ENCODE measurements around the gene ALG9. TPM values are rescaled to one million over a fixed set of nuclear protein-coding genes. Genes with fewer than 3 reads are reported as not detected.

ALG9 gene
- polyA plus RNA-seq, 1 donor: 26.5 TPM

- no peak for DNase-seq
Observed at GRCh38 chr11:111834432-111835163, 36.8 kb downstream of the ALG9 start.

- DNase-seq: no peak
Observed at GRCh38 chr11:111833524-111833923, 37.9 kb downstream of the ALG9 start.

GRCh38 chr11:111829185-111829968, 42.0 kb downstream of the ALG9 start:
- DNase-seq: no peak

GRCh38 chr11:111826322-111826950, 44.9 kb downstream of the ALG9 start:
- DNase-seq: no peak

DNA sequence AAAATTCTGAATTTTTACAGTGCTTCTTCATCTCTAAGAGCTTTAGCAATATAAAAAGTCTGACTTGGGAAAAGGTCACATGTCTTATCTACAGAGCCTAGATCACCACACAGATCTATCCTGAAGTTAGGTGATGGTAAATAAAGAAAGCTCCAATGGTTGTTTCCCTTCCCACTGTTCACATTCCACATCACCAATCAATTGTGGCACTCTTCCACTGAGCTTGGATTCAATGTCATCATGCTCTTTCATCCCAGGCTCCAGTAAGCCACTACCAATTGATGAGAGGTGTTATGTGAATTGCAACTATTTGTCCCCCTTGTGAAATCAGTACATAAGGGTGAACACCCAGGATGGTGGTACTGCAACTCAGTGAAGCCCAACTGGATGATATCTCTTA, 47.8 kb downstream of the ALG9 start:
- DNase-seq: no peak

GRCh38 chr11:111823131-111823530, 48.2 kb downstream of the ALG9 start:
- DNase-seq: no peak

- no peak for DNase-seq
Observed at GRCh38 chr11:111819829-111820237, 51.5 kb downstream of the ALG9 start.

- peak; percentile 45 for DNase-seq
Observed at GRCh38 chr11:111819161-111819828, 52.1 kb downstream of the ALG9 start.

DNA sequence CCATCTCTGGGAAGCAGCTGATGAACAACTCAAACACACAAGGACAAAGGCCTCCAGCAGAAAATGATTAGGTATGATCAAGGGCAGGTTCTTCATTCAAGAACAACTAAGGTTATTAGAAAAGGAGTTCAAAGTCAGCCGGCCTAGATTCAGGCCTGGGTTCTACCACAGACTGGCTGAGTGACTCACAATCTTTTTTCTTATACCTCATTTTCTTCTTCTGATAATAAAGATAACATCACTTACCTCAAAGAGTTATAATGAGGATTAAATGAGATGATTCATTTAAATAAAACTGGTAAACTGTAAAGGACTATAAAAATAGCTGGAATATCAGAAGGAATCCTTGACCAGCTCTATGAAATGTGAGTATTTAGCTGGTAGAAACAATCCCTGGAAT, 55.9 kb downstream of the ALG9 start:
- DNase-seq: no peak

DNA sequence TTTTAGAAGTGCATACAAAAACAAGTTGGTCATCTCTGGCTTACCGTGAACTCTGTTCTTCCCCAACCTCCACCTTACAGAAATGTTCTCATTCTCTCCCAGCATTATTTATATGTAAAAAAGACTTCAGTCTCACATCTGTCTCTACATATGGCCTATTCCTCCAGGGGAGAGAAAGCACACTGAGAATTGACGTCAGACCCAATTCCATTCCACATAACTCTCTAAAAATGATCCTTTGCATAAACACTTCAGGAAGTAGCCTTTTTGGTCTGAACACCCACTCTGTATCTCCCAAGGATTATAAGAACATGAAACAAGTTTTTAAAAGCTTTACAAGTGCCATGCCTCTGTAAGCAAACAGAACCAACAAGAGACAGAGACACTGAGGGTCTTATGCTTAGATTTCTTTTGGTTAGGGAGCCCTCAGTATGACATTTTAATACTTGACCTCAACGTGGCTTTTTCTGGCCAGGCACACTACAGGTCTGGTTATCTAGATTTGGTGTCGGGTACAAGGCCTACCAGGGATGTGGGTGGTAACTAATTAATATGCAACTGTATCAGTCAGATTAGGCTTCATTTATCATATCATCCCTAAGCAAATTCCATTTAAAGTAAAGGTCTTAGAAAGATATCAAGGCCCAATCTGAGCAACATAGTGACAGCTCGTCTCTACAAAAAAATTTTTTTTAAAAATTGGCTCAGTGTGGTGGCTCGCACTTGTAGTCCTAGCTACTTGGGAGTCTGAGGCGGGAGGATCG, 56.6 kb downstream of the ALG9 start:
- DNase-seq: peak; percentile 10

GRCh38 chr11:111814106-111814505, 57.3 kb downstream of the ALG9 start:
- DNase-seq: no peak

GRCh38 chr11:111812211-111812610, 59.2 kb downstream of the ALG9 start:
- no peak for DNase-seq

- DNase-seq: no peak
Observed at GRCh38 chr11:111811445-111811844, 59.9 kb downstream of the ALG9 start.

- DNase-seq: no peak
Observed at GRCh38 chr11:111808834-111809233, 62.5 kb downstream of the ALG9 start.

- DNase-seq: no peak
Observed at GRCh38 chr11:111808063-111808588, 63.3 kb downstream of the ALG9 start.

DNA sequence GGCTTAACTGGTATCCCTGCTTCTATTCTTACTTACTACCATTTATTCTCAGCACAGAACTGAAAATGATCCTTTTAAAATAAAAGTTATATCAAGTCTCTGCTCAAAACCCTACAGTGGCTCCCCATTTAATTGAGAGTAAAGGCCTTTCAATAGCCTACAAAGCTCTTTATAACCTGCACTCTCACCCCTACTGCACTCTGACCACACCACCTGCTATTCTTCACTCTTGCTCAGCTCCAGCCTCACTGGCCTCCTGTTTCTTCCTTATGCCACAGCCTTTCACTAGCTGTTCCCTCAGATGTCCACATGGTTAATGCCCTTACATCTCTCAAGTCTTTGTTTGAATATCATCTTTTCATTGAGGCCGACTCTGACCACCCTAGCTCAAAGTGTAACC, 64.3 kb downstream of the ALG9 start:
- no peak for DNase-seq

GRCh38 chr11:111801135-111801534, 70.2 kb downstream of the ALG9 start:
- no peak for DNase-seq

DNA sequence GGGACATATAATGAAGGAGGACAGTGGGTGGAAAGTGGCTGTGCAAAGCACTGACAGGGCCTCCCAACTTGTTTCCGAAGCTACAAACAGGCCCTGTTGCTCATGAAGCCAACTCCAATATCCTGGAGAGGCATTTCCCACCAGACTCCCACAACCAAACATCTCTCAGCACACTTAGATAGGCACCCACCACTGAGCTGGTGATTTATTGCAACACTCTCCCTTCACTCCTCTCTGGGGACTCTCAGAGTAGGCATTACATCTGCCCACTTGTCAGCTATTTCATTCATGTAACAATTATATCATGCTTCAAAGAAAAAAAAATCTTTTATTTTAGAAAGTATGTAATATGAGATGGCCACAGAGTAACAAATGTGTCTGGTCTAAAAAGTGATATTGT, 73.1 kb downstream of the ALG9 start:
- no peak for DNase-seq

GRCh38 chr11:111797145-111797581, 74.2 kb downstream of the ALG9 start:
- no peak for DNase-seq

GRCh38 chr11:111796696-111797095, 74.7 kb downstream of the ALG9 start:
- DNase-seq: no peak

DNA sequence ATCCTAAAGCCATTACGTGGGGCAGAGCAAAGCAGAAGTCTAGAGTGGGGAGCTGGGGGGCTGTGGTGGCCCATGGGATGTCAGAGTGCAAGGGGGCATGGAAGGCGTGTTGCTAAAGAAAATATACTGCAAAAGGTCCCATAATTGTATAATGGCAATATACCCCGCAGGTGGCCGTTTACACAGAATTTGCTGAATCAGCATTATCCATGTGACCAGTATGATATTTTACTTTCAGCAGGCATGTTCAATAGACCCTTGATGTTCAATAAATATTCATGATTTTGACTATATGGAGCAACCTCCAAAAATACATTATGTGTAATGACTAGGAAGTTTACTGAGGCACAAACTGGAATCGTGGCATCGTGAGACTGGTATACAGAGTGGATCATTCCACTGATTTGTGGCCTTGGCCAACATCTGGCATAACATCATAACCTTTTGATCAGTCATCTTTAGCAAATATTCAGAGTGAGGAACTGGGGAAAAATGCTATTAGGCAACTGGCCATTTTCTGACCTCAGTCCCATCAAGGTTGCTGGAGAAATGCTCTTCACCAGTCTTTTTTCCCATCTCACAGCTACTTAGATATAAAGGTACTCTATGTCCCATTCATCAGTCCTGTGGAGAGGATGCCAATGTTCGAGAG, 75.9 kb downstream of the ALG9 start:
- no peak for DNase-seq
